Measurements from ENCODE around the gene KNSTRN.
A peak's percentile ranks its signal among the peaks of the same experiment; 100 is the strongest.

KNSTRN gene

GRCh38 chr15:40358471-40359353 is 23.8 kb upstream of the KNSTRN start:
- in situ Hi-C loops (cut with MboI; ENCODE audit: low pct_unique_long_range_greater_than_20kb, low sequenced_read_pairs, unreplicated experiment) = no loop called here
- DNase-seq (ENCODE audit: low spot score) = peak; percentile 46
- TF ChIP-seq, protein P1, sequence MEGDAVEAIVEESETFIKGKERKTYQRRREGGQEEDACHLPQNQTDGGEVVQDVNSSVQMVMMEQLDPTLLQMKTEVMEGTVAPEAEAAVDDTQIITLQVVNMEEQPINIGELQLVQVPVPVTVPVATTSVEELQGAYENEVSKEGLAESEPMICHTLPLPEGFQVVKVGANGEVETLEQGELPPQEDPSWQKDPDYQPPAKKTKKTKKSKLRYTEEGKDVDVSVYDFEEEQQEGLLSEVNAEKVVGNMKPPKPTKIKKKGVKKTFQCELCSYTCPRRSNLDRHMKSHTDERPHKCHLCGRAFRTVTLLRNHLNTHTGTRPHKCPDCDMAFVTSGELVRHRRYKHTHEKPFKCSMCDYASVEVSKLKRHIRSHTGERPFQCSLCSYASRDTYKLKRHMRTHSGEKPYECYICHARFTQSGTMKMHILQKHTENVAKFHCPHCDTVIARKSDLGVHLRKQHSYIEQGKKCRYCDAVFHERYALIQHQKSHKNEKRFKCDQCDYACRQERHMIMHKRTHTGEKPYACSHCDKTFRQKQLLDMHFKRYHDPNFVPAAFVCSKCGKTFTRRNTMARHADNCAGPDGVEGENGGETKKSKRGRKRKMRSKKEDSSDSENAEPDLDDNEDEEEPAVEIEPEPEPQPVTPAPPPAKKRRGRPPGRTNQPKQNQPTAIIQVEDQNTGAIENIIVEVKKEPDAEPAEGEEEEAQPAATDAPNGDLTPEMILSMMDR (IDR thresholded peaks at IDR 0.05; ENCODE audit: extremely low read depth, insufficient read depth, missing control alignments) = peak; percentile 24

- in situ Hi-C loops (cut with MboI; ENCODE audit: low pct_unique_long_range_greater_than_20kb, low sequenced_read_pairs, unreplicated experiment) = no loop called here
- TF ChIP-seq, protein P1 (IDR thresholded peaks at IDR 0.05; ENCODE audit: extremely low read depth, insufficient read depth, missing control alignments) = no peak
- DNase-seq (ENCODE audit: low spot score) = no peak
These were observed 22.5 kb upstream of the KNSTRN start for GRCh38 chr15:40360015-40360414.

DNA sequence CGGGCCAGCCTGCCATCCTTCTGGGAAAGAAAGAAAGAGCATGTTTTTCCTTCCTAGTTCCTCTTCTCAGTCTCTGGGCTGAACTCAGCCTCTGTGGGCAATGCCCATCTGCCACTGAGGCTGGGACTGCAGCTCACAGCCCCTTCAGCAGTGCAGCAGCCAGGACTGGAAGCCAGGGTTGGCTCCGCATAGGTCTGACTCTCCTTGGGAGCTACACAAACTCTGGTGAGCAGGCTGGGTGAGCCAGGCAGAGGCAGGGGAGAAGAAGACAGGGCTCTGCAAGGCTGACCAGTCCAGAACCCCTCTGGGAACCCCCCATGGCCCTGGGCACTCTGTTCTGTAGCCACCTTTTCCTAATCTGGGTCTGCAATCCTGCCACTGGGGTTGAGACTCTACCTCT is 20.9 kb upstream of the KNSTRN start:
- in situ Hi-C loops (cut with MboI; ENCODE audit: low pct_unique_long_range_greater_than_20kb, low sequenced_read_pairs, unreplicated experiment) = no loop called here
- no peak for DNase-seq (ENCODE audit: low spot score)
- TF ChIP-seq, protein P1 (IDR thresholded peaks at IDR 0.05; ENCODE audit: extremely low read depth, insufficient read depth, missing control alignments) = no peak

DNA sequence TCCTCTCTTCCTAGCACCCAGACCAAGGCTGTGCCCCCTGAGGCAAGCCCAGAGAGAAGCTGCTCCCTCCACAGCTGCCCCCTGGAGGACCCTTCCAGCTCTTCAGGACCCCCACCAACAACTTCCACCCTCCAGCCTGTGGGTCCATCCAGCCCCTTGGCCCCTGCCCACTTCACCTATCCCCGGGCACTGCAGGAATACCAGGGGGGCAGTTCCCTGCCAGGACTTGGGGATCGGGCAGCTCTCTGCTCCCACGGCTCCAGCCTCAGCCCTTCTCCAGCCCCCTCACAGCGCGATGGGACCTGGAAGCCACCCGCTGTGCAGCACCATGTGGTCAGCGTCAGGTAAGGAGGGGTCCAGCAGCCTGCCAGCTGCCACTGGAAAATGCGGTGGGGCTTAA is 18.9 kb upstream of the KNSTRN start:
- in situ Hi-C loops (cut with MboI; ENCODE audit: low pct_unique_long_range_greater_than_20kb, low sequenced_read_pairs, unreplicated experiment) = no loop called here
- TF ChIP-seq, protein P1 (IDR thresholded peaks at IDR 0.05; ENCODE audit: extremely low read depth, insufficient read depth, missing control alignments) = no peak
- DNase-seq (ENCODE audit: low spot score) = no peak

DNA sequence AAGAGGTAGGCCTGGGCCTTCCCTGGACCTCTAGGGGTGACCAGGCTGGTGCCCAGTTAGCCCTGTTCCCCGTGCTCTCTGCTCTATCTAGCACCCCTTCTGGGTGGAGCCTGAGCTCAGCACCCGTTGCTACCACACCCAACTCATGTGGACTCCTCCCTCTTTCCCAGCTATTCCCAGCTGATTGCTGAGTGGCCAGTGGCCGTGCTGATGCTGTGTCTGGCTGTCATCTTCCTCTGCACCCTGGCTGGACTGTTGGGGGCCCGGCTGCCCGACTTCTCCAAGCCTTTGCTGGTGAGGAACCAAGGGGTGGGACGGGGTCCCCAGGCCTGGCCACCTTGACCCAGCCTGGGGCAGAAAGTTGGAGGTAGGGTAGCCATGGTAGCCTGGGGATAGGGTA is 18.3 kb upstream of the KNSTRN start:
- TF ChIP-seq, protein P1 (IDR thresholded peaks at IDR 0.05; ENCODE audit: extremely low read depth, insufficient read depth, missing control alignments) = no peak
- DNase-seq (ENCODE audit: low spot score) = no peak
- in situ Hi-C loops (cut with MboI; ENCODE audit: low pct_unique_long_range_greater_than_20kb, low sequenced_read_pairs, unreplicated experiment) = no loop called here

GRCh38 chr15:40365016-40365415 is 17.5 kb upstream of the KNSTRN start:
- in situ Hi-C loops (cut with MboI; ENCODE audit: low pct_unique_long_range_greater_than_20kb, low sequenced_read_pairs, unreplicated experiment) = no loop called here
- TF ChIP-seq, protein P1 (IDR thresholded peaks at IDR 0.05; ENCODE audit: extremely low read depth, insufficient read depth, missing control alignments) = no peak

More at GRCh38 chr15:40365016-40365415, 17.5 kb upstream of the KNSTRN start:
- no peak for DNase-seq (ENCODE audit: low spot score)
